DOHH2 (cell line): ENCODE data around the gene PXK.
A peak's percentile ranks its signal among the peaks of the same experiment; 100 is the strongest.

Experiments
- H3F3A ChIP-seq: fragments of 200-600 bp; sonication (generic), shearing (Covaris generic); 2 replicates; pipeline ENCODE4 v1.6.0; 2016; ENCODE audit warnings: antibody characterized with exemption, mild to moderate bottlenecking; ENCODE audit not compliant: control insufficient read depth, insufficient read depth
- H3K27ac ChIP-seq: fragments of 200-600 bp; sonication (generic); 2 replicates; pipeline ENCODE4 v1.5.1; 2014; ENCODE audit warnings: low read depth, mild to moderate bottlenecking, low read length, moderate library complexity
- H3K27me3 ChIP-seq: fragments of 200-600 bp; sonication (generic); 2 replicates; pipeline ENCODE4 v1.6.1; 2014; ENCODE audit warnings: mild to moderate bottlenecking, low read length, mixed read lengths; ENCODE audit not compliant: control insufficient read depth
- H3K36me3 ChIP-seq: fragments of 200-600 bp; sonication (generic); 2 replicates; pipeline ENCODE4 v1.6.1; 2014; ENCODE audit warnings: mild to moderate bottlenecking, low read length, moderate library complexity, mixed read lengths; ENCODE audit not compliant: control insufficient read depth
- H3K4me1 ChIP-seq: fragments of 200-600 bp; sonication (generic); 2 replicates; pipeline ENCODE4 v1.6.1; 2014; ENCODE audit warnings: mild to moderate bottlenecking, low read length, mixed read lengths; ENCODE audit not compliant: control insufficient read depth
- H3K4me2 ChIP-seq: fragments of 200-600 bp; sonication (generic); 2 replicates; pipeline ENCODE4 v1.6.0; 2014; ENCODE audit warnings: mild to moderate bottlenecking, low read length, moderate library complexity
- H3K4me3 ChIP-seq: fragments of 200-600 bp; sonication (generic); 2 replicates; pipeline ENCODE4 v1.5.1; 2014; ENCODE audit warnings: mild to moderate bottlenecking, low read length, mixed read lengths
- H3K79me2 ChIP-seq: fragments of 200-600 bp; sonication (generic); 2 replicates; pipeline ENCODE4 v1.6.1; 2014; ENCODE audit warnings: mild to moderate bottlenecking, low read length, mixed read lengths; ENCODE audit not compliant: control insufficient read depth
- H3K9me2 ChIP-seq: fragments of 200-600 bp; sonication (generic); replicated peaks from 2 replicates; pipeline ENCODE4 v1.6.1; 2014; ENCODE audit warnings: mild to moderate bottlenecking, low read length, mixed read lengths; ENCODE audit not compliant: control insufficient read depth
- H3K9me3 ChIP-seq: fragments of 200-600 bp; sonication (generic); 2 replicates; pipeline ENCODE4 v1.6.1; 2014; ENCODE audit warnings: antibody characterized with exemption, low read length, mixed read lengths; ENCODE audit not compliant: control insufficient read depth, insufficient read depth
- H4K20me1 ChIP-seq: fragments of 200-600 bp; sonication (generic); 2 replicates; pipeline ENCODE4 v1.6.0; 2014; ENCODE audit warnings: low read depth, mild to moderate bottlenecking, antibody characterized with exemption, low read length, moderate library complexity; ENCODE audit not compliant: control insufficient read depth, insufficient read depth
- CTCF ChIP-seq: fragments of 200-600 bp; sonication (generic); IDR thresholded peaks from one replicate; pipeline ENCODE4 v1.5.1; 2014; ENCODE audit warnings: antibody characterized with exemption, mild to moderate bottlenecking, low read depth, low read length; ENCODE audit not compliant: poor library complexity, severe bottlenecking
- EZH2phosphoT487 ChIP-seq: fragments of 200-600 bp; sonication (generic); IDR thresholded peaks from 2 replicates; pipeline ENCODE4 v1.6.1; 2017; ENCODE audit warnings: borderline replicate concordance, mild to moderate bottlenecking, antibody characterized with exemption, low read length, moderate library complexity, mixed read lengths

PXK gene

DNA sequence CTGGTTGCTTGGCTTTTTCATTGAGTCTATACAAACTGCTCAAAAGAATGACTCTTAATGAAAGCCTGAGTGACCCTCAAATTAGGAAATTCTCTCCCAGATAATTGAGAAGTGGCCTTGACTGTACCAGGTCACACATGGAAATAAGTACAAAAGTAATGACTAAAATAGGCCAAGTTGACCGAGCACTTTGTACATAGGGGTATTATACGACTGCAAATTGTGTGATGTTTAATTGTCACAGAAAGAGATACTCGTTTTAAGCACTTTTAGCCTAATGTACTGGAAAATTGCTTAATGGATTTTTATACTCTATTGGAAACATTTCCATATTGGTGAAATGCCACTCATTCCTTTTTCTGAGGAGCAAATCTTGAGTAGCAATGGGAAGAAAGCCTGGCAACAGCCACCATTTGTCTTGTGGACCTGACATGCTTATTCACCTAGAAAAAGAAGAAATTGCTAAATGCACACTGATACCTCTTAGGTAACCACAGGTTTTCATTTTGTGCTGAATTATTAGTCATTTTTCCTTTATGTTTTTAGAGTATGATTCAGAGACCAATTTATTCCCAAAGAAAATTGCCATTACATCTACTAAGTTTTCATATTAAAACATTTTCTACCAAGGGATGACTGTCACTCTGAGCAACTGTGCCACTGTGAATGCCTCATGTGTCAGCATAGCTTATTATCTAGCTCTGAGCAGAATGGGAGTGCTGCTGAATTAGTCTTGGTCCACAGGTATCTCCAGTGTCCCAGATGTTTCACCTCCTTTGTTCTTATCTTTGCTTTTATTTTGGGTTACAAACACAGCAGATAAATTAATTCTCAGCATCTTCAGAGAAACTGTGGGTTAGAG, 8.9 kb upstream of the PXK start:
- peaks cover 38% of the 10 kb centered on the region for H3K4me1 ChIP-seq
- TF ChIP-seq EZH2phosphoT487 (no peak), CTCF (no peak)

GRCh38 chr3:58324391-58325390, 8.0 kb upstream of the PXK start:
- peaks cover 17% of the 10 kb centered on the region for H3K36me3 ChIP-seq
- H3K27me3 ChIP-seq: no peaks in the 10 kb centered on the region
- 0 out of 2 replicates have a peak overlapping the region, but pooled peaks have one; percentile 8 for H3K4me3 ChIP-seq
- peaks cover 38% of the 10 kb centered on the region for H3K4me1 ChIP-seq
- TF ChIP-seq CTCF (no peak), EZH2phosphoT487 (no peak)
- no peaks in the 10 kb centered on the region for H4K20me1 ChIP-seq
- H3K9me3 ChIP-seq: no peaks in the 10 kb centered on the region
- peak overlapping the region; percentile 41 for H3K4me2 ChIP-seq
- no peak overlapping the region for H3K27ac ChIP-seq
- peaks cover 11% of the 10 kb centered on the region for H3F3A ChIP-seq
- H3K79me2 ChIP-seq: peaks cover 13% of the 10 kb centered on the region
- H3K9me2 ChIP-seq: no peaks in the 10 kb centered on the region

More for the DNA sequence above, 8.9 kb upstream of the PXK start:
- Histone ChIP-seq H3K27ac (no peak overlapping the region), H3K36me3 (peaks cover 24% of the 10 kb centered on the region), H4K20me1 (no peaks in the 10 kb centered on the region), H3K27me3 (no peaks in the 10 kb centered on the region), H3K79me2 (peaks cover 17% of the 10 kb centered on the region), H3K9me2 (no peaks in the 10 kb centered on the region), H3K4me3 (no peak overlapping the region), H3K9me3 (no peaks in the 10 kb centered on the region), H3K4me2 (no peak overlapping the region), H3F3A (peaks cover 15% of the 10 kb centered on the region)

DNA sequence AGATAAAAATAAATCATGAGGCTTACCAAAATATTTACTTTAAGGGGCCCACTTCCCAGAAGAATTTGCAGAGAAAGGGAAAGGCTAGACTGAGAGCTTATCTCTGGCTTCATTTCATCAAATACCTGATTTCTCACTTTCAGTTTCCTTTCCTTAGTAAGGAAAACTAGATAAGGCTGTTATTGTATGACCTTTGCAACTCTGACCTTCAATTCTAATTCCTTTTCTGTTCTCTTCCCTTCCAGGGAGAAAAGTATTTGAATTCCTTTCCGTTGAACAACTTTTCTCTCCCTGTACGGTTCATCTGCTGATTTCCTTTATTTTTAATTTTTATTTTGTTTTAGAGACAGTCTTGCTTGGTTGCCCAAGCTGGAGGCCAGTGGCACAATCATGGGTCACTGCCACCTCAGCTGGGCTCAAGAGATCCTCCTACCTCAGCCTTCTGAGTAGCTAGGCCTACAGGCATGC, 7.1 kb upstream of the PXK start:
- TF ChIP-seq EZH2phosphoT487 (no peak), CTCF (no peak)
- Histone ChIP-seq H3K27ac (no peak overlapping the region), H3K4me3 (0 out of 2 replicates have a peak overlapping the region, but pooled peaks have one; percentile 8), H3K27me3 (no peaks in the 10 kb centered on the region), H3K4me2 (peak overlapping the region; percentile 41), H3K4me1 (peaks cover 41% of the 10 kb centered on the region), H4K20me1 (no peaks in the 10 kb centered on the region), H3K9me3 (no peaks in the 10 kb centered on the region), H3K36me3 (peaks cover 13% of the 10 kb centered on the region), H3K79me2 (peaks cover 13% of the 10 kb centered on the region), H3K9me2 (no peaks in the 10 kb centered on the region), H3F3A (peaks cover 15% of the 10 kb centered on the region)
